Endodermal cell (in vitro differentiated cells): Measurements from ENCODE around the gene MPDU1. TPM values are rescaled to one million over a fixed set of nuclear protein-coding genes. Genes with fewer than 3 reads are reported as not detected.

ENCODE experiments used
- DNase-seq: peaks from one replicate; pipeline ENCODE4 v3.0.0-alpha.2; 2017
- H3K27ac ChIP-seq: 2 replicates; pipeline ENCODE4 v1.5.1; 2013; ENCODE audit warnings: mild to moderate bottlenecking, low read depth, low read length, moderate library complexity
- H3K27me3 ChIP-seq: 2 replicates; pipeline ENCODE4 v1.6.1; 2013; ENCODE audit warnings: mild to moderate bottlenecking, low read length, moderate library complexity; ENCODE audit not compliant: insufficient read depth, control insufficient read depth, poor library complexity, severe bottlenecking
- H3K36me3 ChIP-seq: 2 replicates; pipeline ENCODE4 v1.7.0; 2013; ENCODE audit warnings: mild to moderate bottlenecking, low read length, moderate library complexity; ENCODE audit not compliant: control insufficient read depth, insufficient read depth
- H3K4me1 ChIP-seq: one replicate; pipeline ENCODE4 v1.7.0; 2013; ENCODE audit warnings: low read length; ENCODE audit not compliant: control insufficient read depth, insufficient read depth
- H3K4me3 ChIP-seq: 2 replicates; pipeline ENCODE4 v1.5.1; 2013; ENCODE audit warnings: mild to moderate bottlenecking, low read length, moderate library complexity
- H3K9ac ChIP-seq: 2 replicates; pipeline ENCODE4 v1.6.1; 2013; ENCODE audit warnings: mild to moderate bottlenecking, low read length, moderate library complexity; ENCODE audit not compliant: poor library complexity, severe bottlenecking; ENCODE audit errors: extremely low read depth
- H3K9me3 ChIP-seq: 2 replicates; pipeline ENCODE4 v1.6.1; 2013; ENCODE audit warnings: mild to moderate bottlenecking, low read length, moderate library complexity; ENCODE audit not compliant: control insufficient read depth
- H3K27ac Mint-ChIP-seq: 2 replicates; pipeline ENCODE4 v1.8.0; 2020; ENCODE audit warnings: mixed read lengths
- H3K27me3 Mint-ChIP-seq: 2 replicates; pipeline ENCODE4 v1.8.0; 2021; ENCODE audit warnings: mild to moderate bottlenecking, mixed read lengths; ENCODE audit not compliant: insufficient read depth
- H3K36me3 Mint-ChIP-seq: 2 replicates; pipeline ENCODE4 v1.8.0; 2020; ENCODE audit warnings: low read depth, mixed read lengths
- H3K4me1 Mint-ChIP-seq: 2 replicates; pipeline ENCODE4 v1.8.0; 2020; ENCODE audit warnings: mixed read lengths
- H3K4me3 Mint-ChIP-seq: 2 replicates; pipeline ENCODE4 v1.8.0; 2020; ENCODE audit warnings: mild to moderate bottlenecking, moderate library complexity, mixed read lengths
- H3K9me3 Mint-ChIP-seq: 2 replicates; pipeline ENCODE4 v1.8.0; 2020; ENCODE audit warnings: mild to moderate bottlenecking, mixed read lengths
- WGBS, 2 experiments: methylation state at CpG; one replicate each; pipeline versions ENCODE4 v1.1.5 to v1.1.7; 2013; ENCODE audit warnings: missing lambda C conversion rate in 2 of 2, mixed read lengths in 1 of 2; ENCODE audit not compliant: insufficient coverage in 1 of 2, insufficient read length in 1 of 2; 5-methylcytosine and 5-hydroxymethylcytosine counted together
- total RNA-seq, 2 donors: library from RNA; stranded (reverse); fragmentation: NEBNext Ultra II Directional in 1 of 2; extraction: Animal tissue kit (Norgen Biotek cat#: 25700) in 1 of 2; gene quantifications; 2 replicates in 1 of 2; 3 replicates in 1 of 2; pipeline ENCODE4 v1.2.1, GENCODE V29; 2021
- TF ChIP-seq, protein P1 (sequence below): fragments of 200-600 bp; sonication (generic); conservative IDR thresholded peaks from 2 replicates; pipeline ENCODE4 v1.5.0; 2021; ENCODE audit warnings: antibody characterized with exemption, mild to moderate bottlenecking

The MPDU1 gene
- total RNA-seq, 2 donors from 2014 or later, result 47.4 to 56.6 TPM

DNA sequence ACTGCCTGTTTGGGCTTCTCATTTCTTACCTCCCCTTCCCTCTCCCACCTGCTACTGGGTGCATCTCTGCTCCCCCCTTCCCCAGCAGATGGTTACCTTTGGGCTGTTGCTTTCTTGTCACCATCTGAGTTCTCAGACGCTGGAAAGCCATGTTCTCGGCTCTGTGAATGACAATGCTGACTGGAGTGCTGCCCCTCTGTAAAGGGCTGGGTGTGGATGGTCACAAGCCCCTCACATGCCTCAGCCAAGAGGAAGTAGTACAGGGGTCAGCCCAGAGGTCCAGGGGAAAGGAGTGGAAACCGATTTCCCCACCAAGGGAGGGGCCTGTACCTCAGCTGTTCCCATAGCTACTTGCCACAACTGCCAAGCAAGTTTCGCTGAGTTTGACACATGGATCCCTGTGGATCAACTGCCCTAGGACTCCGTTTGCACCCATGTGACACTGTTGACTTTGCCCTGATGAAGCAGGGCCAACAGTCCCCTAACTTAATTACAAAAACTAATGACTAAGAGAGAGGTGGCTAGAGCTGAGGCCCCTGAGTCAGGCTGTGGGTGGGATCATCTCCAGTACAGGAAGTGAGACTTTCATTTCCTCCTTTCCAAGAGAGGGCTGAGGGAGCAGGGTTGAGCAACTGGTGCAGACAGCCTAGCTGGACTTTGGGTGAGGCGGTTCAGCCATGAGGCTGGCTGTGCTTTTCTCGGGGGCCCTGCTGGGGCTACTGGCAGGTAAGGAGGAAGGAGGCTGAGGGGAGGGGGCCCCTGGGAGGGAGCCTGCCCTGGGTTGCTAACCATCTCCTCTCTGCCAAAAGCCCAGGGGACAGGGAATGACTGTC is 4.4 kb upstream of the MPDU1 start, which contains the start of gene CD68:
TSS of gene CD68 (plus strand) at position 638 of the 833 bp plus-strand sequence. CDS start at position 678, 40 bp downstream.
- DNase-seq, result peak; percentile 90
- TF ChIP-seq, protein P1, sequence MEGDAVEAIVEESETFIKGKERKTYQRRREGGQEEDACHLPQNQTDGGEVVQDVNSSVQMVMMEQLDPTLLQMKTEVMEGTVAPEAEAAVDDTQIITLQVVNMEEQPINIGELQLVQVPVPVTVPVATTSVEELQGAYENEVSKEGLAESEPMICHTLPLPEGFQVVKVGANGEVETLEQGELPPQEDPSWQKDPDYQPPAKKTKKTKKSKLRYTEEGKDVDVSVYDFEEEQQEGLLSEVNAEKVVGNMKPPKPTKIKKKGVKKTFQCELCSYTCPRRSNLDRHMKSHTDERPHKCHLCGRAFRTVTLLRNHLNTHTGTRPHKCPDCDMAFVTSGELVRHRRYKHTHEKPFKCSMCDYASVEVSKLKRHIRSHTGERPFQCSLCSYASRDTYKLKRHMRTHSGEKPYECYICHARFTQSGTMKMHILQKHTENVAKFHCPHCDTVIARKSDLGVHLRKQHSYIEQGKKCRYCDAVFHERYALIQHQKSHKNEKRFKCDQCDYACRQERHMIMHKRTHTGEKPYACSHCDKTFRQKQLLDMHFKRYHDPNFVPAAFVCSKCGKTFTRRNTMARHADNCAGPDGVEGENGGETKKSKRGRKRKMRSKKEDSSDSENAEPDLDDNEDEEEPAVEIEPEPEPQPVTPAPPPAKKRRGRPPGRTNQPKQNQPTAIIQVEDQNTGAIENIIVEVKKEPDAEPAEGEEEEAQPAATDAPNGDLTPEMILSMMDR, result no peak
- no peaks in the 10 kb centered on the region for H3K9me3 ChIP-seq
- peak within 1 kb of the TSS; percentile 47 for H3K27ac ChIP-seq
- Mint-ChIP-seq H3K4me1 (peaks cover 28% of the 10 kb centered on the region), H3K4me3 (no peak within 1 kb of the TSS), H3K9me3 (no peaks in the 10 kb centered on the region), H3K36me3 (peaks cover 53% of the 10 kb centered on the region), H3K27me3 (no peaks in the 10 kb centered on the region), H3K27ac (peak within 1 kb of the TSS; percentile 83)
- H3K27me3 ChIP-seq, result no peaks in the 10 kb centered on the region
- H3K9ac ChIP-seq, result no peak within 1 kb of the TSS
- H3K4me3 ChIP-seq, result no peak within 1 kb of the TSS
- peaks cover 54% of the 10 kb centered on the region for H3K36me3 ChIP-seq
- 56% methylated on average over 3 to 7 of the region's 7 CpGs for WGBS, 2 experiments
- H3K4me1 ChIP-seq, result peaks cover 3% of the 10 kb centered on the region

DNA sequence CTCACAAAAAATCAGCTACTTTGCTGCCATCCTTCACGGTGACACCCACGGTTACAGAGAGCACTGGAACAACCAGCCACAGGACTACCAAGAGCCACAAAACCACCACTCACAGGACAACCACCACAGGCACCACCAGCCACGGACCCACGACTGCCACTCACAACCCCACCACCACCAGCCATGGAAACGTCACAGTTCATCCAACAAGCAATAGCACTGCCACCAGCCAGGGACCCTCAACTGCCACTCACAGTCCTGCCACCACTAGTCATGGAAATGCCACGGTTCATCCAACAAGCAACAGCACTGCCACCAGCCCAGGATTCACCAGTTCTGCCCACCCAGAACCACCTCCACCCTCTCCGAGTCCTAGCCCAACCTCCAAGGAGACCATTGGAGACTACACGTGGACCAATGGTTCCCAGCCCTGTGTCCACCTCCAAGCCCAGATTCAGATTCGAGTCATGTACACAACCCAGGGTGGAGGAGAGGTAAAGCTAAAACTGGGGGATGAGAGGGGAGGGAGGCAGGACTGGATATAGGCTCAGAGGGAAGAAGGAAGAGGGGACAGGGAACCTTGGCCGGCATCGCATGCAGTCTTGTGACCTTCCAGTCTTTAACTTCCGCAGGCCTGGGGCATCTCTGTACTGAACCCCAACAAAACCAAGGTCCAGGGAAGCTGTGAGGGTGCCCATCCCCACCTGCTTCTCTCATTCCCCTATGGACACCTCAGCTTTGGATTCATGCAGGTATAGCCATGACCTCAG is 3.6 kb upstream of the MPDU1 start:
- no peak overlapping the region for H3K4me3 ChIP-seq

More for the DNA sequence above, 3.6 kb upstream of the MPDU1 start:
- Mint-ChIP-seq H3K9me3 (no peaks in the 10 kb centered on the region), H3K4me3 (no peak overlapping the region), H3K27ac (peak overlapping the region; percentile 65), H3K27me3 (no peaks in the 10 kb centered on the region), H3K36me3 (peaks cover 48% of the 10 kb centered on the region), H3K4me1 (peaks cover 25% of the 10 kb centered on the region)
- Histone ChIP-seq H3K9me3 (no peaks in the 10 kb centered on the region), H3K9ac (no peak overlapping the region), H3K4me1 (peaks cover 3% of the 10 kb centered on the region), H3K36me3 (peaks cover 46% of the 10 kb centered on the region), H3K27ac (peak overlapping the region; percentile 32), H3K27me3 (no peaks in the 10 kb centered on the region)
- DNase-seq, result no peak
- 94 to 100% methylated on average over 2 to 12 of the region's 12 CpGs for WGBS, 2 experiments
- TF ChIP-seq, protein P1, result no peak
